MCF 10A (cell line): Measurements from ENCODE around the gene ACER3. TPM values are rescaled to one million over a fixed set of nuclear protein-coding genes. Genes with fewer than 3 reads are reported as not detected.

ENCODE experiments used
- BruUV-seq: library from RNA; stranded (reverse); fragments of 400-500 nt; replicated peaks from 2 replicates; lab custom pipeline; 2021; lab: Mats Ljungman, UMichigan
- CTCF ChIA-PET: fragments of 300-600 bp; sonication (Branson Sonifier 250); formaldehyde crosslinking; extraction: SDS; loops from one replicate; lab custom pipeline; 2021; ENCODE audit warnings: antibody characterized with exemption, inconsistent platforms; lab: Yijun Ruan, JAX
- POLR2A ChIA-PET: fragments of 300-600, 350-650 bp; sonication (Branson Sonifier 250); formaldehyde crosslinking; extraction: SDS; loops from one replicate; lab custom pipeline; 2020; ENCODE audit warnings: antibody characterized with exemption, inconsistent platforms; lab: Yijun Ruan, JAX
- DNase-seq: peaks from one replicate; pipeline ENCODE4 v3.0.0-alpha.2; 2018; ENCODE audit not compliant: unreplicated experiment
- H3K27ac Mint-ChIP-seq: one replicate; pipeline ENCODE4 v1.8.0; 2022; ENCODE audit warnings: mild to moderate bottlenecking, low read depth, mixed read lengths; ENCODE audit not compliant: unreplicated experiment
- H3K27me3 Mint-ChIP-seq: one replicate; pipeline ENCODE4 v1.8.0; 2022; ENCODE audit warnings: mixed read lengths; ENCODE audit not compliant: insufficient read depth, unreplicated experiment
- H3K36me3 Mint-ChIP-seq: one replicate; pipeline ENCODE4 v1.8.0; 2022; ENCODE audit warnings: mild to moderate bottlenecking, moderate library complexity, mixed read lengths; ENCODE audit not compliant: insufficient read depth, unreplicated experiment
- H3K4me1 Mint-ChIP-seq: one replicate; pipeline ENCODE4 v1.8.0; 2022; ENCODE audit warnings: mixed read lengths; ENCODE audit not compliant: insufficient read depth, unreplicated experiment
- H3K4me3 Mint-ChIP-seq: one replicate; pipeline ENCODE4 v1.8.0; 2022; ENCODE audit warnings: mild to moderate bottlenecking, moderate library complexity, mixed read lengths; ENCODE audit not compliant: unreplicated experiment
- H3K9me3 Mint-ChIP-seq: one replicate; pipeline ENCODE4 v1.8.0; 2022; ENCODE audit warnings: mixed read lengths; ENCODE audit not compliant: unreplicated experiment
- CTCF ChIP-seq: fragments of 200-600 bp; IDR thresholded peaks from one replicate; pipeline ENCODE4 v1.8.0; 2022; ENCODE audit warnings: antibody characterized with exemption, mild to moderate bottlenecking; ENCODE audit not compliant: unreplicated experiment
- intact Hi-C: fragments of 100-400 bp; cut with micrococcal nuclease; formaldehyde crosslinking; loops from 2 replicates; pipeline ENCODE4 v1.14.1; 2022
- total RNA-seq: library from RNA; stranded (reverse); gene quantifications from 2 replicates; pipeline ENCODE4 v1.2.3, GENCODE V29; 2022

ACER3 gene
- total RNA-seq, 1 experiment from 2014 or later, result 12.7 TPM

GRCh38 chr11:76916712-76917111 lies 56.0 kb downstream of the ACER3 start:
- ChIA-PET CTCF (interaction anchor here (0.6 to 7.4 kb wide), 6 partner anchors 108 to 183 kb away, joined by 3 to 170 read pairs (median 32); no protein-coding TSS in a partner anchor), POLR2A (no interaction called here)
- Mint-ChIP-seq H3K27me3 (no peaks in the 10 kb centered on the region), H3K36me3 (no peaks in the 10 kb centered on the region), H3K4me3 (no peak overlapping the region), H3K9me3 (no peaks in the 10 kb centered on the region), H3K4me1 (no peaks in the 10 kb centered on the region), H3K27ac (no peak overlapping the region)
- no peak for DNase-seq
- BruUV-seq, result no TSS peak
- TF ChIP-seq CTCF, result no peak
- intact Hi-C loops, result no loop called here

GRCh38 chr11:76918941-76919386 lies 58.2 kb downstream of the ACER3 start:
- H3K27me3 Mint-ChIP-seq, result no peaks in the 10 kb centered on the region
- peak; percentile 74 for TF ChIP-seq CTCF
- H3K9me3 Mint-ChIP-seq, result no peaks in the 10 kb centered on the region
- no peak overlapping the region for H3K27ac Mint-ChIP-seq
- peak; percentile 77 for DNase-seq
- ChIA-PET POLR2A (interaction anchor here (0.9 to 1.8 kb wide), 8 partner anchors 94 to 185 kb away, joined by 3 to 11 read pairs (median 4); no protein-coding TSS in a partner anchor), CTCF (interaction anchor here (0.6 to 7.4 kb wide), 54 partner anchors 15 to 258 kb away, joined by 3 to 170 read pairs (median 6); no protein-coding TSS in a partner anchor)
- no peaks in the 10 kb centered on the region for H3K36me3 Mint-ChIP-seq
- H3K4me1 Mint-ChIP-seq, result no peaks in the 10 kb centered on the region
- intact Hi-C loops, result loop anchor here (1.0 to 2.0 kb wide), 2 partner anchors 58 to 112 kb away; partner anchors contain the start of gene ACER3
- peak overlapping the region; percentile 53 for H3K4me3 Mint-ChIP-seq
- no TSS peak for BruUV-seq

- no peak for DNase-seq
- Mint-ChIP-seq H3K27ac (no peak overlapping the region), H3K27me3 (no peaks in the 10 kb centered on the region), H3K9me3 (no peaks in the 10 kb centered on the region), H3K4me1 (no peaks in the 10 kb centered on the region), H3K36me3 (no peaks in the 10 kb centered on the region), H3K4me3 (no peak overlapping the region)
- TF ChIP-seq CTCF, result no peak
- ChIA-PET CTCF (interaction anchor here (0.6 to 7.4 kb wide), 52 partner anchors 8 to 629 kb away, joined by 3 to 170 read pairs (median 6); no protein-coding TSS in a partner anchor), POLR2A (interaction anchor here (0.9 to 1.8 kb wide), 12 partner anchors 95 to 188 kb away, joined by 3 to 11 read pairs (median 4); partner anchors contain the start of gene TSKU)
- intact Hi-C loops, result loop anchor here (1.0 to 2.0 kb wide), 2 partner anchors 59 to 112 kb away; partner anchors contain the start of gene ACER3
- BruUV-seq, result no TSS peak
These were observed 58.7 kb downstream of the ACER3 start for GRCh38 chr11:76919467-76919866.

GRCh38 chr11:76919887-76920746 lies 59.4 kb downstream of the ACER3 start:
- Mint-ChIP-seq H3K27me3 (no peaks in the 10 kb centered on the region), H3K36me3 (no peaks in the 10 kb centered on the region), H3K4me3 (no peak overlapping the region), H3K4me1 (no peaks in the 10 kb centered on the region), H3K9me3 (no peaks in the 10 kb centered on the region), H3K27ac (no peak overlapping the region)
- intact Hi-C loops, result loop anchor here (1.0 to 2.0 kb wide), 4 partner anchors 59 to 171 kb away; partner anchors contain the start of gene ACER3
- ChIA-PET POLR2A (interaction anchor here (0.7 to 1.8 kb wide), 9 partner anchors 96 to 474 kb away, joined by 3 to 11 read pairs (median 3); partner anchors contain the start of gene TSKU), CTCF (interaction anchor here (0.5 to 7.4 kb wide), 61 partner anchors 8 to 628 kb away, joined by 3 to 170 read pairs (median 5); no protein-coding TSS in a partner anchor)
- peak; percentile 82 for DNase-seq
- BruUV-seq, result no TSS peak
- peak; percentile 79 for TF ChIP-seq CTCF
